Cardiac muscle cell (in vitro differentiated cells and primary cell): ENCODE data around the gene TSPAN11. TPM values are rescaled to one million over a fixed set of nuclear protein-coding genes. Genes with fewer than 3 reads are reported as not detected.
A peak's percentile ranks its signal among the peaks of the same experiment; 100 is the strongest.
"Not testable (repeated sequence)": the region's sequence is repeated elsewhere in the genome, so short reads cannot be mapped to it uniquely, and the experiment has no call there.

Experiments
- DNase-seq, 2 donors: peaks; one replicate each; pipeline versions ENCODE4 v3.0.0 to v3.0.0-alpha.2; 2010 to 2017; ENCODE audit warnings: low read depth in 1 of 2, low spot score in 1 of 2
- H3K27ac ChIP-seq: fragments of 200-600 bp; sonication (generic); 2 replicates; pipeline ENCODE4 v1.5.1; 2016
- H3K27me3 ChIP-seq: fragments of 200-600 bp; sonication (generic); 2 replicates; pipeline ENCODE4 v1.6.0; 2016; ENCODE audit warnings: control low read depth
- H3K36me3 ChIP-seq: fragments of 200-600 bp; sonication (generic); 2 replicates; pipeline ENCODE4 v1.5.1; 2016; ENCODE audit warnings: control low read depth
- H3K4me1 ChIP-seq: fragments of 200-600 bp; sonication (generic); 2 replicates; pipeline ENCODE4 v1.8.1; 2017; ENCODE audit warnings: low read depth, mild to moderate bottlenecking, mixed run types
- H3K4me3 ChIP-seq: fragments of 200-600 bp; sonication (generic); 2 replicates; pipeline ENCODE4 v1.5.1; 2016; ENCODE audit warnings: mild to moderate bottlenecking
- H3K9me3 ChIP-seq: fragments of 200-600 bp; sonication (generic); 2 replicates; pipeline ENCODE4 v1.5.1; 2017; ENCODE audit warnings: low read depth, mild to moderate bottlenecking, control low read depth
- CTCF ChIP-seq: IDR thresholded peaks from 2 replicates; pipeline ENCODE4 v1.5.1; 2012; ENCODE audit warnings: low read depth, mild to moderate bottlenecking, low read length
- polyA plus RNA-seq: library from polyadenylated mRNA; unstranded; fragments of >200 nt; fragmentation: Nextera tagmentation; extraction: Ambion mirVana; gene quantifications from 2 replicates; pipeline ENCODE4 v1.2.1, GENCODE V29; 2016
- total RNA-seq: library from RNA; depleted of rRNA; stranded (reverse); fragments of >200 nt; gene quantifications from 2 replicates; pipeline ENCODE4 v1.2.3, GENCODE V29; 2016

Gene TSPAN11
- total and polyA plus RNA-seq, 2 experiments from 2014 or later: 11.1 to 26.1 TPM

GRCh38 chr12:30880813-30881212 is 45.7 kb upstream of the TSPAN11 start:
- H3K27me3 ChIP-seq: no peaks in the 10 kb centered on the region
- no peak overlapping the region for H3K27ac ChIP-seq
- H3K9me3 ChIP-seq: no peaks in the 10 kb centered on the region
- no peak overlapping the region for H3K4me3 ChIP-seq
- no peaks in the 10 kb centered on the region for H3K4me1 ChIP-seq
- H3K36me3 ChIP-seq: no peaks in the 10 kb centered on the region
- no peak for DNase-seq
- TF ChIP-seq CTCF: no peak

DNA sequence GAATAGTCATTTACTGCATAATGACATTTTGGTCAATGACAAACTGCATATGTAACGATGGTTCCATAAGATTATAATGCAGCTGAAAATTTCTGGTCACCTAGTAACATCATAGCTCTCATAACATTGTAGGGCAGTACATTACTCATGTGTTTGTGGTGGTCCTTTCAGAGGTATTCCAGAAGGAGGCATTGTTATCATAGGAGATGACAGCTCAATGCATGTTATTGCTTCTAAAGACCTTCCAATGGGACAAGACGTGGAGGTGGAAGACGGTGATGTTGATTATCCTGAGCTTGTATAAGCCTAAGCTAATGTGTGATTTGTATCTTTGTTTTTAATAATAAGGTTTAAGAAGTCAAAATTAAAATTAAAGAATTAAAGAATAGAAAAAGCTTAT is 43.8 kb upstream of the TSPAN11 start:
- Histone ChIP-seq H3K4me3 (no peak overlapping the region), H3K27ac (no peak overlapping the region), H3K9me3 (no peaks in the 10 kb centered on the region), H3K36me3 (no peaks in the 10 kb centered on the region), H3K4me1 (no peaks in the 10 kb centered on the region), H3K27me3 (no peaks in the 10 kb centered on the region)
- DNase-seq: peak in 1 of 2 donors; percentile 22
- no peak for TF ChIP-seq CTCF

DNA sequence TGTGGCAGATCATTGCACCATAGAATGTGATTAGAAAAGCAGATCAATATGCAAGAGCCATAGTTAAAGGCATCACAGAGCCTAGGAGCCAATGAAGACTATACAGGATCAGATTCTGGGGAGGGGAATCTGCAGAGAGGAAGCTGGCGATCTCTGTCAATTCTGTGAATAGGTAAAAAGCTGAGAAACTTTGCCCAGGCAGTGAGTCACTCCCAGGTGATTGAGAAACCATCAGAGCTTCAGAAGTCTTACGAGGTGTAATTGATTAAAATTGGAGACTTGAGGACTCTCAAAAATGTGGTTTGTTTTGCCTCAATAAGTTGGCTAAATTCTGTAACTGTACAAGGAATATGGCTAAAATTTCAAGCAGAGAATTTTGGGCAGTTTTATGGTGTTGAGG is 41.7 kb upstream of the TSPAN11 start:
- no peak for DNase-seq
- Histone ChIP-seq H3K36me3 (no peaks in the 10 kb centered on the region), H3K4me3 (no peak overlapping the region), H3K9me3 (no peaks in the 10 kb centered on the region), H3K4me1 (no peaks in the 10 kb centered on the region), H3K27me3 (no peaks in the 10 kb centered on the region), H3K27ac (no peak overlapping the region)
- TF ChIP-seq CTCF: no peak

- no peak for TF ChIP-seq CTCF
- Histone ChIP-seq H3K9me3 (no peaks in the 10 kb centered on the region), H3K4me3 (no peak overlapping the region)
Observed at GRCh38 chr12:30885321-30885720, 41.2 kb upstream of the TSPAN11 start.

GRCh38 chr12:30887226-30887625 is 39.3 kb upstream of the TSPAN11 start:
- DNase-seq: no peak
- no peak for TF ChIP-seq CTCF
- Histone ChIP-seq H3K27ac (no peak overlapping the region), H3K4me3 (no peak overlapping the region), H3K36me3 (no peaks in the 10 kb centered on the region), H3K9me3 (no peaks in the 10 kb centered on the region), H3K27me3 (no peaks in the 10 kb centered on the region), H3K4me1 (no peaks in the 10 kb centered on the region)

More at GRCh38 chr12:30885321-30885720, 41.2 kb upstream of the TSPAN11 start:
- Histone ChIP-seq H3K27ac (no peak overlapping the region), H3K36me3 (no peaks in the 10 kb centered on the region), H3K27me3 (no peaks in the 10 kb centered on the region), H3K4me1 (no peaks in the 10 kb centered on the region)
- DNase-seq: no peak

GRCh38 chr12:30888241-30888640 is 38.3 kb upstream of the TSPAN11 start:
- no peak overlapping the region for H3K27ac ChIP-seq
- H3K4me3 ChIP-seq: no peak overlapping the region
- H3K9me3 ChIP-seq: no peaks in the 10 kb centered on the region
- H3K36me3 ChIP-seq: no peaks in the 10 kb centered on the region
- H3K27me3 ChIP-seq: no peaks in the 10 kb centered on the region
- no peak for TF ChIP-seq CTCF
- DNase-seq: no peak
- H3K4me1 ChIP-seq: no peaks in the 10 kb centered on the region

GRCh38 chr12:30894531-30894930 is 32.0 kb upstream of the TSPAN11 start:
- H3K4me1 ChIP-seq, H3K4me3 ChIP-seq: not testable (repeated sequence)

More at GRCh38 chr12:30894531-30894930, 32.0 kb upstream of the TSPAN11 start:
- H3K9me3 ChIP-seq, H3K27ac ChIP-seq, H3K36me3 ChIP-seq, H3K27me3 ChIP-seq, DNase-seq: not testable (repeated sequence)
